HG03520 (cell line): ENCODE measurements around the gene FGF7.
"Not testable (repeated sequence)": the region's sequence is repeated elsewhere in the genome, so short reads cannot be mapped to it uniquely, and the experiment has no call there.

Experiments used
- ATAC-seq: cut with Tn5 transposase; IDR thresholded peaks from one replicate; pipeline ENCODE4 v1.9.1; 2021; ENCODE audit warnings: mild to moderate bottlenecking, moderate library complexity; ENCODE audit not compliant: unreplicated experiment

Gene FGF7

DNA sequence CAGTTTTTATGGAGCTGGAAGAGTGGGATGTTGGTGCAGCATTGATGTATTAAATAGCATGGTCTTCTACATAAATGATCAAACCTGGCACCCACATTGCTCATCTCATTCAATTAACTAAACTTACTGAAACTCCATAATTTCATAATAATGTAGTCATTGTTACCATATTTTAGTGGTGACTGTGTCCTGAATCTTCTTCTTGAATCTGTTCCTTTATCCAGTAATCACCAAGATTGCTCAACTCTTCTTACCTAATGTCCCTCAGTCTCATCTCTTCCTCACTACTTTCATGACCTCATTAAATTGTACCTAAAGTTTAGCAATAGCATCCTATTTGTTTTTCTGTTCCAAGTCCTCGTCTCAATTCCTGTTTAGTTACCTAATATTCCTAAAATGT lies 69.8 kb downstream of the FGF7 start:
- no peak for ATAC-seq

DNA sequence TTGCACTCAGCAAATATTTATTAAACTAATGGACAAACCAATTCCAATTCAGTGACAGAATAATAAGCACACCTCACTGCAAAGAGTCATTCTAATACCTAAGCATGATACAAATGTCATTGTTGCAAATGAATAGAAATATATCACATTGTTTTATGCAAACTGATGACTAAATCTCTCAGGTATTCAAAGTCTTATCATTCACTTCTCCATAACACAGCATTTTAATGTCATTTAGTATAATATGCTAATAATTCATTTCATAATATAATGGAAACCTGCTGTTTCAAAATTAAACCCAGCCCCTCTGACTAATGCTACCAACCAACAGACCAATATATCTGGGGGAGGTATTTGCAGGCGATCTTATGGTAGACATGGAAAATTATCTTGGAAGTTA lies 71.8 kb downstream of the FGF7 start:
- ATAC-seq: no peak

DNA sequence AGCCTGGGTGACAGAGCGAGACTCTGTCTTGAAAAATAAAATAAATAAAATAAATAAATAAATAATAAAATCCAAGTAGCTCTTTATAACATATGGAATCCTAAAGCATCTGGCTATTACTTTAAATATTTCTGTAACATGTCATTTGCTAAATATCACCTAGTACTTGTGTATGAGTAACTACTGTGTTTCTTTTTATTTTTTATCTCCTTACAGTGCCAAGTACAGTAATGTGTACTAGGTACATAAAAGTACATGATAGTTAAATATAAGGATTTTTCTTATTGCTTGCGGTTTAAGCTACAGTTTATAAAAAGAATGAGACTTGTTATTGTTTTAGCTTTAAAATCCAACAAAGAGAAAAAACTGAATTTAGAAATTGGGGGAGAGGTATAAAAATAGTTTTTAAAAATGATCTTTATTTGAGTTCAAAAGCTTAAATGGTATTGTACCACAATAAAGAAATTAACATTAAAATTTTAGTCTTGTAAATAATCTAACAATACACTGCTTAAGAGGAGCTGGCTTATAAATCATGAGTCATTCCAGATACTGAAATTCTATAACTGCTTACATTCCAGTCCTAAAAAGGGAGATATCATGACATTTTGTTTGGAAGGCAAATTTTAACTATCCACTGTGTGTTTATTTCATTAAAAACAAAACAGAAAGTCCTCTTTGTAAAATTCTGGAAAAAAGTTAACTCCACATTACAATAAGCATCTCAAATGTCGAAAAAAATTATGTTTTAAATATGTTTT lies 73.1 kb downstream of the FGF7 start:
- ATAC-seq: no peak

DNA sequence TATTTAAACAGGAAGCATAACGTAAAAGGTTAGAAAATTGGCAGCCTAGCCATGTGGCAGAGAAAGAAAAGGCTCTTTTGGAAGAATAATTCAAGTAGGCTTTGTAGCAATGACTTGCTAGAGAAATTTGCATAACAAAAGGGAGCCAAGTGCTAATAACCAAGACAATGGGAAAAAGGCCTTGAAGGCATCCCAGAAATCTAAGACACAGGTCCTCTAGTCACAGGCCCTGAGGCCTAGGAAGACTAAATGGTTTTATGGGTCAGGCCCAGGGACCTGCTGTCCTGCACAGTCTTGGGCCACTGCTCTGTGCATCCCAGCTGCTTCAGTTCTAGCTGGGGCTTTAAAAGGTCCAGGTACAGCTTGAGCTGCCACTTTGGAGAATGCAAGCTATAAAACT lies 78.5 kb downstream of the FGF7 start:
- ATAC-seq: no peak

DNA sequence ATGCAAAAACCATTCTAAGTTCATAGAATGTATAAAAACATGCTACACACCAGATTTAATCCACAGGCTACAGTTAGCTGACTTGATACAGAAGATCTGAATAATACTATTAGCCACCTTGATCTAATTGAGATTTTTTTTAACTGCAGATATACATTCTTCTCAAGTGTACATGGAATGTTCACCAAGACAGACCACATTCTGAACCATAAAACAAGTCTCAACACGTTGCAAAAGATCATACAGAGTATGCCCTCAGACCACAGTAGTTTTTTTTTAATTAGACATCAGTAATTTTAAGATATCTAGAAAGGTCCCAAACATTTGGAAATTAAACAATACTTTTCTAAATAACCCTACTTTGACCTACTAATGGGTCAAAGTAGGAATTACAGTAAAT lies 83.3 kb downstream of the FGF7 start:
- no peak for ATAC-seq

DNA sequence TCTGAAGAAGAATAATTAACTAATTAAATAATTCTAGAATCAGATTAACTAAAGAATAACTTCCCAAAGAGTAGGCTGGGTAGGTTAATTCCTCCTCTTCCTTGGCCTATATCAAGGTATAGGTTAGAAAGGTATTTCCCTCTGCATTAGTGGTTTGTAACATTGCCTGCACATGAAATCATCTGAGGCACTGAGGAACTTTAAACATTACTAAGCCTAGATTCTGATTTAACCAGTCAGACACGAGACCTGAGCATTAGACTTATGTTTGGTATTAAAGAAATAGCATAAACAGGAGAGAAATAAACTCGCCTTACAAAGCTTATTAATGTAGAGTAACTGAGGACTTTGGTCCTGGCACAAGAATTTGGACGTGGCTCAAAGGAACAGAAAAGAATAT lies 84.2 kb downstream of the FGF7 start:
- ATAC-seq: no peak

DNA sequence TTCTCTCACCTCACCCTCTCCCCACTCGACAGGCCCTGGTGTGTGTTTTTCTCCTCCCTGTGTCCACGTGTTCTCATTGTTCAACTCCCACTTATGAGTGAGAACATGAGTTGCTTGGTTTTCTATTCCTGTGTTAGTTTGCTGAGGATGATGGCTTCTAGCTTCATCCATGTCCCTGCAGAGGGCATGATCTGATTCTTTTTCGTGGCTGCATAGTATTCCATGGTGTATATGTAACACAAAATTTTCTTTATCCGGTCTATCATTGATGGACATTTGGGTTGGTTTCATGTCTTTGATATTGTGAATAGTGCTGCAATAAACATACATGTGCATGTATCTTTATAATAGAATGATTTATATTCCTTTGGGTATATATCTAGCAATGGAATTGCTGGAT lies 89.7 kb downstream of the FGF7 start:
- ATAC-seq: not testable (repeated sequence)

DNA sequence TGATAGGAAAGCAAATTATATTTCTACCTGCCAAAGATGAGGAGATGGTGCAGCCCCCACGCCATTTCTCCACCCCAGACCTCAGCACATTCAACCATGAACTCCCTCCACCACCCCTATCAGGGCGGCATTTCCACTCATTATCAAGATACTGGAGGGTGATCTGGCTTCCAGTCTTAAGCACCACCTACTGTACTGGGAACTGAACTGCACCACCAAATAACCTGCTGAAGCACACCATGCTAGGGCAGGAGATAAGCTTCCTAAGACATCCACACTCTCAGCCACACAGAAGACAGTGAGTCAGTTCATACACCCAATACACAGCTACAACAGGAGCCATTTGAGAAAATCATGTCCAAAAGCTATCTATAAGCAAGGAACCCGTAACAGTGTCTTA lies 98.8 kb downstream of the FGF7 start:
- no peak for ATAC-seq

DNA sequence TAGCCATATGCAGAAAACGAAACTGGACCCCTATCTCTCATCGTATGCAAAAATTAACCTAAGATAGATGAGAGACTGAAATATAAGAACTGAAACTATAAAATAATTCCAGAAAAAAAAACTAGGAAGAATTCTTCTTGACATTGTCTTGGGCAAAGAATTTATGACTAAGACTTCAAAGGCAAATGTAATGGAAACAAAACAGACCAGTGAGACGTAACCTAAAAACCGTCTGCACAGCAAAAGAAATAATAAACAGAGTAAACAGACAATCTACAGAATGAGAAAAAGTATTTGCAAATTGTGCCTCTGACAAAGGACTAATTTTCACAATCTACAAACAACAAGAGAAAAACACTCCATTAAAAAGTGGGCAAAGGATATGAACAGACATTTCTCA lies 105.2 kb downstream of the FGF7 start:
- ATAC-seq: no peak

DNA sequence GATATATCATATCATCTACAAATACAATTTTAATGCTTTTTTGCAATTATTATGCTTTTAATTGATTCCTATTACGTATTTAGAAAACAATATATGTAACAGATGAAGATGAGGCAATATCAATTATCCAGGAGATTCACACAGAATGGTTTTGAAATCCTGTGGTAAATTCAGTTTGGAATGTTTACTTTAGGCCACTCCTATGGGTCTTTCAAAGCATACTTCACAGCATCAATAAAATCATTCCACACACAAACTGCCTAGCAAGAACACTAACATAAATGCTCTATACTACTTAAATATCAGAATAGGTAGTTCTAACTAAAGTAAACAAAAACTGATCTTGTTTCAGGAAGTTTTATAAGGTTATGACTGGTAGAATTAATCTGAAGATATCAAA lies 107.0 kb downstream of the FGF7 start:
- ATAC-seq: no peak
